Central memory CD8-positive, alpha-beta T cell (primary cell): ENCODE results near the gene MPI.
A peak's percentile ranks its signal among the peaks of the same experiment; 100 is the strongest.

Experiments
- ATAC-seq: fragments of 150-1000 bp; cut with Tn5 transposase; replicated peaks from 2 replicates; pipeline ENCODE4 v1.10.0; 2022; ENCODE audit warnings: mild to moderate bottlenecking, moderate FRiP score, moderate number of reproducible peaks; ENCODE audit not compliant: poor library complexity, severe bottlenecking; ENCODE audit errors: extremely low read depth
- DNase-seq, 2 donors: peaks; one replicate each; pipeline ENCODE4 v3.0.0; 2021; ENCODE audit warnings: low spot score in 2 of 2
- H3K27ac Mint-ChIP-seq: one replicate; pipeline ENCODE4 v1.8.0; 2022; ENCODE audit warnings: low read depth, mild to moderate bottlenecking, moderate library complexity, mixed read lengths
- H3K27me3 Mint-ChIP-seq: one replicate; pipeline ENCODE4 v1.8.0; 2022; ENCODE audit warnings: mixed read lengths
- H3K36me3 Mint-ChIP-seq: one replicate; pipeline ENCODE4 v1.8.0; 2022; ENCODE audit warnings: mild to moderate bottlenecking, moderate library complexity, mixed read lengths; ENCODE audit not compliant: insufficient read depth
- H3K4me1 Mint-ChIP-seq: one replicate; pipeline ENCODE4 v1.8.0; 2022; ENCODE audit warnings: mixed read lengths
- H3K4me3 Mint-ChIP-seq: one replicate; pipeline ENCODE4 v1.8.0; 2022; ENCODE audit warnings: mild to moderate bottlenecking, moderate library complexity, mixed read lengths
- H3K9me3 Mint-ChIP-seq: one replicate; pipeline ENCODE4 v1.8.0; 2022; ENCODE audit warnings: mixed read lengths

The MPI gene, protein sequence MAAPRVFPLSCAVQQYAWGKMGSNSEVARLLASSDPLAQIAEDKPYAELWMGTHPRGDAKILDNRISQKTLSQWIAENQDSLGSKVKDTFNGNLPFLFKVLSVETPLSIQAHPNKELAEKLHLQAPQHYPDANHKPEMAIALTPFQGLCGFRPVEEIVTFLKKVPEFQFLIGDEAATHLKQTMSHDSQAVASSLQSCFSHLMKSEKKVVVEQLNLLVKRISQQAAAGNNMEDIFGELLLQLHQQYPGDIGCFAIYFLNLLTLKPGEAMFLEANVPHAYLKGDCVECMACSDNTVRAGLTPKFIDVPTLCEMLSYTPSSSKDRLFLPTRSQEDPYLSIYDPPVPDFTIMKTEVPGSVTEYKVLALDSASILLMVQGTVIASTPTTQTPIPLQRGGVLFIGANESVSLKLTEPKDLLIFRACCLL

GRCh38 chr15:74889883-74890664 is at the start of gene MPI:
MPI (plus strand) TSS chr15:74890042; CDS start chr15:74890074, 32 bp downstream.
- Mint-ChIP-seq H3K4me1 (peaks cover 30% of the 10 kb centered on the region), H3K36me3 (peaks cover 6% of the 10 kb centered on the region), H3K4me3 (peak within 1 kb of the TSS; percentile 88), H3K27ac (peak within 1 kb of the TSS; percentile 75), H3K27me3 (no peaks in the 10 kb centered on the region), H3K9me3 (no peaks in the 10 kb centered on the region)
- peak; percentile 88 for ATAC-seq
- DNase-seq, result peak; percentile 63 to 72

- H3K27ac Mint-ChIP-seq, result no peak overlapping the region
- H3K27me3 Mint-ChIP-seq, result no peaks in the 10 kb centered on the region
- peaks cover 19% of the 10 kb centered on the region for H3K36me3 Mint-ChIP-seq
- ATAC-seq (no peak), DNase-seq (no peak)
- H3K4me3 Mint-ChIP-seq, result peak overlapping the region; percentile 82
- no peaks in the 10 kb centered on the region for H3K9me3 Mint-ChIP-seq
- peaks cover 48% of the 10 kb centered on the region for H3K4me1 Mint-ChIP-seq
Observed at GRCh38 chr15:74840851-74841775, 48.7 kb upstream of the MPI start.

- DNase-seq (no peak), ATAC-seq (no peak)
- Mint-ChIP-seq H3K9me3 (no peaks in the 10 kb centered on the region), H3K36me3 (peaks cover 22% of the 10 kb centered on the region), H3K27me3 (no peaks in the 10 kb centered on the region), H3K4me3 (peak overlapping the region; percentile 82), H3K27ac (no peak overlapping the region), H3K4me1 (peaks cover 48% of the 10 kb centered on the region)
Observed at GRCh38 chr15:74841891-74842373, 47.9 kb upstream of the MPI start.

- peaks cover 27% of the 10 kb centered on the region for H3K36me3 Mint-ChIP-seq
- H3K4me1 Mint-ChIP-seq, result peaks cover 48% of the 10 kb centered on the region
- ATAC-seq, result peak; percentile 89
- peak within 1 kb of the TSS; percentile 92 for H3K27ac Mint-ChIP-seq
- peak within 1 kb of the TSS; percentile 82 for H3K4me3 Mint-ChIP-seq
- H3K9me3 Mint-ChIP-seq, result no peaks in the 10 kb centered on the region
- peak; percentile 89 to 94 for DNase-seq
- no peaks in the 10 kb centered on the region for H3K27me3 Mint-ChIP-seq
Observed at GRCh38 chr15:74842581-74843444, 47.0 kb upstream of the MPI start, which contains the start of gene ULK3. ULK3 (minus strand) TSS chr15:74843156; CDS start chr15:74843105, 51 bp downstream.

DNA sequence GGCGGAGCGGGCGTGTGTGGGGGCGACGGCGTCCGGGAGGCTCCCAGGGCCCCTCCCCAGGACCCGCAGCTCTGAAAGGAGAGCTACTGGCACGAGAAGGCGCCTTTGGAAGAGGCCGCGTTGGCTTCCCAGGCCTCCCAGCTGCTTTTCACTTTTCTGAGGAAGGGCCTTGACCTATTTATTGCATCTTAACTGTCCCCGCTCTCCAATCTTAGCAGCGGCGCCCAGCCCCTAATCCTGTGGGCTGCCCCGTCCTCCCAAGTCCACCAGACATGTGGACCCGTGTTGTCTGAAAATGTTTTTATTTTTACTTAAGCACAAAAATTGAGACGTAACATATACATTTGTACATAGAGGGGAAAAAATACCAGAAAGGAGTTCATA is 46.4 kb upstream of the MPI start:
- ATAC-seq, result no peak
- peaks cover 34% of the 10 kb centered on the region for H3K36me3 Mint-ChIP-seq

DNA sequence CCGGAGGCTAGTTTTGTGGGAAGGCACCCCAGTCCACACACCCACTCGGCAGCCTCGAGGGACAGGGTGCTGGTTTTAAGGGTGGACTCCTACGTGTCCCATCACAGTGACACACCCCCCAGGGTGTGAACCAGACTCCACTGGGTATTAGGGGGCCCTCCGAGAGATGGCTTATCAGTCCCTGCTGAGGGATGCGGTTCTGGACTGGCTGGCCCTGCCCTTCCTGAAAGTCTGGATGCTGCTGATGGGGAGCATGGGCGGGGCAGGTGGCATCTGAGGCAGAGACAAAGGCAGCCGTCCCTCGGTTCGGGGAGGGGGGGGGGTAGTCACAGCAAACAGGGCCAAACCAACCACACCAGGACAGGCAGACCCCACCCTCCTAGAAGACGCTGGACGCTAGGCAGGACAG is 45.9 kb upstream of the MPI start:
- Mint-ChIP-seq H3K4me1 (peaks cover 48% of the 10 kb centered on the region), H3K27me3 (no peaks in the 10 kb centered on the region), H3K27ac (peak overlapping the region; percentile 92), H3K4me3 (peak overlapping the region; percentile 82), H3K9me3 (no peaks in the 10 kb centered on the region), H3K36me3 (peaks cover 37% of the 10 kb centered on the region)
- no peak for DNase-seq
- ATAC-seq, result no peak

More for the DNA sequence above, 46.4 kb upstream of the MPI start:
- Mint-ChIP-seq H3K27me3 (no peaks in the 10 kb centered on the region), H3K9me3 (no peaks in the 10 kb centered on the region), H3K4me1 (peaks cover 48% of the 10 kb centered on the region), H3K4me3 (peak overlapping the region; percentile 82), H3K27ac (peak overlapping the region; percentile 90)
- no peak for DNase-seq

- peaks cover 41% of the 10 kb centered on the region for H3K36me3 Mint-ChIP-seq
- DNase-seq (no peak), ATAC-seq (peak; percentile 2)
- no peaks in the 10 kb centered on the region for H3K27me3 Mint-ChIP-seq
- H3K4me1 Mint-ChIP-seq, result peaks cover 48% of the 10 kb centered on the region
- H3K9me3 Mint-ChIP-seq, result no peaks in the 10 kb centered on the region
- H3K4me3 Mint-ChIP-seq, result peak overlapping the region; percentile 82
- peak overlapping the region; percentile 92 for H3K27ac Mint-ChIP-seq
Observed at GRCh38 chr15:74844319-74845207, 45.3 kb upstream of the MPI start.

DNA sequence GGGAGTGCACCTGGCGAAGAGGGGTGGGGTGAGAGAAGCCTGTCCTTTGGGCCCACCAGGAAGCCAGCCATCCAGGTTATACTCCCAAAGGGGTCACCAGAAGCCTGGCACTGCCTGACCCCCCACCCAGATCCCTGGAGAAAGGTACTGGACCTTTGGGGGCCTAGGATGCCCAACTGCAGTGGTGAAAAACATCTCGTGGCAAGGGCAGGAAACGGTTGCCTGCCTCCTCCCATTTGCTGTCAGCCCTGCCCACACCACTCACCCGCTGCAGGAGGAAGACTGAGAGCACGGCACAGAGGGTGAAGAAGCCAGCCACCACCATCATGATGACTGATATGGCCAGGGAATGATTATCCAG is 44.7 kb upstream of the MPI start:
- Mint-ChIP-seq H3K4me1 (peaks cover 48% of the 10 kb centered on the region), H3K9me3 (no peaks in the 10 kb centered on the region), H3K27me3 (no peaks in the 10 kb centered on the region), H3K27ac (peak overlapping the region; percentile 92), H3K36me3 (peaks cover 42% of the 10 kb centered on the region), H3K4me3 (peak overlapping the region; percentile 82)
- peak; percentile 53 for ATAC-seq
- DNase-seq, result peak; percentile 27 to 44

GRCh38 chr15:74845581-74845980 is 44.3 kb upstream of the MPI start:
- ATAC-seq, result peak; percentile 25
- DNase-seq, result no peak
- Mint-ChIP-seq H3K27ac (peak overlapping the region; percentile 92), H3K36me3 (peaks cover 42% of the 10 kb centered on the region), H3K27me3 (no peaks in the 10 kb centered on the region), H3K4me3 (peak overlapping the region; percentile 82), H3K4me1 (peaks cover 47% of the 10 kb centered on the region), H3K9me3 (no peaks in the 10 kb centered on the region)

- DNase-seq, result no peak
- H3K4me1 Mint-ChIP-seq, result peaks cover 31% of the 10 kb centered on the region
- no peak for ATAC-seq
- H3K9me3 Mint-ChIP-seq, result no peaks in the 10 kb centered on the region
- H3K27ac Mint-ChIP-seq, result no peak overlapping the region
- no peak overlapping the region for H3K4me3 Mint-ChIP-seq
- H3K27me3 Mint-ChIP-seq, result no peaks in the 10 kb centered on the region
- peaks cover 43% of the 10 kb centered on the region for H3K36me3 Mint-ChIP-seq
Observed at GRCh38 chr15:74847432-74847831, 42.4 kb upstream of the MPI start.
